HL-60 (cell line): Measurements from ENCODE around the gene TBC1D5.

ENCODE experiments used
- DNase-seq, 2 experiments: peaks; one replicate each; pipeline ENCODE4 v3.0.0-alpha.2; 2010 to 2020; ENCODE audit warnings: low read depth in 1 of 2, low spot score in 1 of 2
- H3K27ac ChIP-seq: fragments of 250-450 bp; sonication (Bioruptor Pico); replicated peaks from 2 replicates; pipeline ENCODE4 v1.5.1; 2020; ENCODE audit warnings: mild to moderate bottlenecking, moderate library complexity
- H3K27me3 ChIP-seq: fragments of 250-450 bp; sonication (Bioruptor Pico); 2 replicates; pipeline ENCODE4 v1.5.1; 2021; ENCODE audit warnings: mild to moderate bottlenecking, moderate library complexity; ENCODE audit not compliant: insufficient read depth, poor library complexity, severe bottlenecking
- H3K4me3 ChIP-seq: replicated peaks from 2 replicates; pipeline ENCODE4 v1.5.1; 2011; ENCODE audit warnings: mild to moderate bottlenecking, control low read depth, low read length; ENCODE audit not compliant: insufficient read depth
- CTCF ChIP-seq: IDR thresholded peaks from one replicate; pipeline ENCODE4 v1.5.1; 2011; ENCODE audit warnings: low read length, control low read depth, inconsistent platforms; ENCODE audit not compliant: insufficient read depth
- GABPA ChIP-seq: IDR thresholded peaks from 2 replicates; pipeline ENCODE4 v1.6.1; 2012; ENCODE audit warnings: low read depth
- POLR2AphosphoS5 ChIP-seq: IDR thresholded peaks from 2 replicates; pipeline ENCODE4 v1.6.1; 2012; ENCODE audit warnings: low read depth
- SPI1 ChIP-seq: IDR thresholded peaks from 2 replicates; pipeline ENCODE4 v1.6.1; 2012; ENCODE audit warnings: low read depth, mild to moderate bottlenecking, borderline replicate concordance
- TF ChIP-seq, protein P1 (sequence below): IDR thresholded peaks from 2 replicates; pipeline ENCODE4 v1.6.1; 2012; ENCODE audit warnings: low read depth; ENCODE audit not compliant: insufficient replicate concordance

Gene TBC1D5

GRCh38 chr3:17372362-17373210, 369.8 kb downstream of the TBC1D5 start:
- Histone ChIP-seq H3K4me3 (no peak overlapping the region), H3K27ac (no peak overlapping the region), H3K27me3 (no peaks in the 10 kb centered on the region)
- DNase-seq, result no peak
- no peak for TF ChIP-seq CTCF
- no peak for TF ChIP-seq POLR2AphosphoS5
- TF ChIP-seq SPI1, result no peak
- TF ChIP-seq GABPA, result no peak
- TF ChIP-seq, protein P1, sequence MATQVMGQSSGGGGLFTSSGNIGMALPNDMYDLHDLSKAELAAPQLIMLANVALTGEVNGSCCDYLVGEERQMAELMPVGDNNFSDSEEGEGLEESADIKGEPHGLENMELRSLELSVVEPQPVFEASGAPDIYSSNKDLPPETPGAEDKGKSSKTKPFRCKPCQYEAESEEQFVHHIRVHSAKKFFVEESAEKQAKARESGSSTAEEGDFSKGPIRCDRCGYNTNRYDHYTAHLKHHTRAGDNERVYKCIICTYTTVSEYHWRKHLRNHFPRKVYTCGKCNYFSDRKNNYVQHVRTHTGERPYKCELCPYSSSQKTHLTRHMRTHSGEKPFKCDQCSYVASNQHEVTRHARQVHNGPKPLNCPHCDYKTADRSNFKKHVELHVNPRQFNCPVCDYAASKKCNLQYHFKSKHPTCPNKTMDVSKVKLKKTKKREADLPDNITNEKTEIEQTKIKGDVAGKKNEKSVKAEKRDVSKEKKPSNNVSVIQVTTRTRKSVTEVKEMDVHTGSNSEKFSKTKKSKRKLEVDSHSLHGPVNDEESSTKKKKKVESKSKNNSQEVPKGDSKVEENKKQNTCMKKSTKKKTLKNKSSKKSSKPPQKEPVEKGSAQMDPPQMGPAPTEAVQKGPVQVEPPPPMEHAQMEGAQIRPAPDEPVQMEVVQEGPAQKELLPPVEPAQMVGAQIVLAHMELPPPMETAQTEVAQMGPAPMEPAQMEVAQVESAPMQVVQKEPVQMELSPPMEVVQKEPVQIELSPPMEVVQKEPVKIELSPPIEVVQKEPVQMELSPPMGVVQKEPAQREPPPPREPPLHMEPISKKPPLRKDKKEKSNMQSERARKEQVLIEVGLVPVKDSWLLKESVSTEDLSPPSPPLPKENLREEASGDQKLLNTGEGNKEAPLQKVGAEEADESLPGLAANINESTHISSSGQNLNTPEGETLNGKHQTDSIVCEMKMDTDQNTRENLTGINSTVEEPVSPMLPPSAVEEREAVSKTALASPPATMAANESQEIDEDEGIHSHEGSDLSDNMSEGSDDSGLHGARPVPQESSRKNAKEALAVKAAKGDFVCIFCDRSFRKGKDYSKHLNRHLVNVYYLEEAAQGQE, result no peak

- DNase-seq, result no peak
- Histone ChIP-seq H3K27ac (no peak overlapping the region), H3K4me3 (no peak overlapping the region), H3K27me3 (no peaks in the 10 kb centered on the region)
- TF ChIP-seq CTCF, result no peak
- no peak for TF ChIP-seq GABPA
- TF ChIP-seq POLR2AphosphoS5, result no peak
- TF ChIP-seq, protein P1, result no peak
- TF ChIP-seq SPI1, result no peak
Measured at GRCh38 chr3:17369973-17370372, 372.5 kb downstream of the TBC1D5 start.

DNA sequence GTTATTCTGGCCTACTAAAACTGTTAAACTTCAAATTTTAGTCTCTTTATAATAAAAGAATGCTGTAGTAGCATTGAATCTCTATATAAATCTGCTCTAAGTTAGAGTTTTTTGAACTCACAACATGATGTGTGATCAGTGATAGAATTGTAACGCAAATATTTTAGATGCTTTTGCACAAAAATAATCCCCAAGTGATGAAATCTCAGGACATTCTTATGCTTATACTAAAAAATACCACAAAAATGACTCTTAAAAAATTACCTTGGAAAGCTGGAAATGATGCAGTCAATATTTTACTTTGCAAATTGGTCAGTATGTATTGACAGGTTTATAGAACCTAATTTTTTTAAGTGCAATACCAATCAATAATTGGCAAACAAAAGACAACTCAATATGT, 375.3 kb downstream of the TBC1D5 start:
- Histone ChIP-seq H3K27ac (no peak overlapping the region), H3K27me3 (no peaks in the 10 kb centered on the region), H3K4me3 (no peak overlapping the region)
- no peak for TF ChIP-seq POLR2AphosphoS5
- TF ChIP-seq GABPA, result no peak
- no peak for TF ChIP-seq CTCF
- TF ChIP-seq SPI1, result no peak
- TF ChIP-seq, protein P1, result no peak
- DNase-seq, result no peak
